RWPE1 (cell line): ENCODE measurements around the gene ARNT2.

Source experiments
- CTCF ChIA-PET: fragments of 350-600 bp; sonication (Branson Sonifier 250); formaldehyde crosslinking; extraction: SDS; loops from one replicate; lab custom pipeline; 2021; lab: Yijun Ruan, JAX
- POLR2A ChIA-PET: fragments of 400-600 bp; formaldehyde crosslinking; extraction: SDS; loops from one replicate; lab custom pipeline; 2020; ENCODE audit warnings: antibody characterized with exemption; ENCODE audit not compliant: low non-redundant PET; lab: Yijun Ruan, JAX
- DNase-seq: peaks from one replicate; pipeline ENCODE4 v3.0.0; 2012; ENCODE audit warnings: low spot score
- H3K27ac ChIP-seq: fragments of 450-650 bp; 2 replicates; pipeline ENCODE4 v1.5.1; 2017
- CTCF ChIP-seq: fragments of 450-650 bp; conservative IDR thresholded peaks from 2 replicates; pipeline ENCODE4 v1.5.1; 2017; ENCODE audit warnings: low read depth, mild to moderate bottlenecking

ARNT2 gene

DNA sequence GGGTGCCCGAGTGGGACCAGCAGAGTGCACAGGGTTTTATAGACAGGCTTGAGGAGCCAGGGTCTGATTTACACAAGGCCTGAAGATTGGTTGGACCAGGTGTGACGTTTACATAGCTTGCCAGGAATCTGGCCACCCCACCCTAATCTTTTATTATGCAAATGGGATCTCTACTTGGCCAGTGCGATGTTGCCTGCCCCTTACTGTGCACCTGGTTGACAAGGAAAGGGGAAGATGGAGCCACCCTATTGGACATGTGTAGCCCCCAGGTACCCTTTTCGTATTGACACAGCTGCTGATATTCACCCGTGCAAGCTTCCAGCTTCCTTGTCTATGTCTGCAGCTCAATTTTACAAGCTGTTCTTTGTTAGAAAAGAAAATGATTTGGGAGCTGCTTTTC, 132.0 kb downstream of the ARNT2 start:
- CTCF ChIA-PET, result no interaction called here
- no peak for TF ChIP-seq CTCF
- no peak for DNase-seq
- POLR2A ChIA-PET, result no interaction called here
- no peak overlapping the region for H3K27ac ChIP-seq

DNA sequence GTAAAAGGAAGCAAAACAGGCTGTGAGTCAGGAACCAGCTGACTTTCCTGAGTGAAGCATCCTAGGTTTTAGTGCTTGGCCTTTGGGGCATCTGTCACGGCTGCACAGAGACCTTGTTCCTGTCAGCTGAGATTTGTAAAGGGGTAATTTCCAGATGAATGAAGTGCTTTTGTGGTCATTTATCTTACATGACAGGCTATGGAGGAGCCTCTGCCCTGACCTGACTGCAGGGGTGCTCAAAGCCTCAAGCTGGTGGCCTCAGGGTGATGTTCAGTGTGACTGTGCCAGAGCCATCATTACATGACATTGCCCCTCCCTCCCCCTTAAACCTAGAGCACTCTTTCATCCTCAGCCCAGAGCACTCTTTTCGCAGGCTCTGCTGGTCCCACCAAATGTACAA, 132.5 kb downstream of the ARNT2 start:
- DNase-seq, result no peak
- ChIA-PET POLR2A (no interaction called here), CTCF (no interaction called here)
- no peak overlapping the region for H3K27ac ChIP-seq
- no peak for TF ChIP-seq CTCF

DNA sequence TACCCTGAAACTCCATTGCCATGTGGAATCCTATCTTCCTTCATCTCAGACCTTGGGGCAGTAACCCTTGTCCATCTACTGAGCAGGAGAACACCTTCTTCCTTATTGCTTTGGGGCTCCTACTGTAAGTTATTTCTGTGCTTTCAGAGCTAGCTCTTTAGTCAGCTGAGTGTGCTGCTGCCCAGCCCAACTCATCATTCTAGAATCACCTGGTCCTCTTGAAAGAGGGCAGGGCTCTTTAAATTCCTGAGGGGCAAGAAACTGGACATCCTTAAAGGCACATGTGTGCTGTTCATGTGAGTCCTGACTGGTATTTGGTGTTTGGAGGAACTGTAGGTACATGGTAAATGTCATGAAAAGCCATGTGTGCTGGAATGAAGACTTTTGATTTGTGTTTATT, 140.9 kb downstream of the ARNT2 start:
- TF ChIP-seq CTCF, result no peak
- POLR2A ChIA-PET, result no interaction called here
- DNase-seq, result no peak
- CTCF ChIA-PET, result no interaction called here
- no peak overlapping the region for H3K27ac ChIP-seq

DNA sequence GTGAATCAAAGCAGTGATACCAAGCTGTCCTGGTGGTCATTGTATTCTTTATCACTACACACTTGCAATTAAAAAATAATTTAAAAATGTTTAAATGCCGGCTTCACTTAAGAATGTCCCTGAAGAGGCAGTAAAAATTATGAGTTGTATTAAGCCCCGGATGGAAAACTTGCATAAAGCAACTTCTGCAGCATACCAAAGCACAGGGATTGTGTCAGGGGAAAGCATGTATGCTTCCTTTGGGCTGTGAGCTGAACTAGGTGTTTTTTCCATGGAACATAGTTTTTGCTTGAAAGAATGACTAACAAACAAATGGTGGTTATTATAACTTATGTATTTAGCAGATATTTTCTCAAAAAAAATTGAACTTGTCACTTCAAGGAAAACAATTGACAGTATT, 143.1 kb downstream of the ARNT2 start:
- ChIA-PET CTCF (no interaction called here), POLR2A (no interaction called here)
- no peak for DNase-seq
- no peak overlapping the region for H3K27ac ChIP-seq
- no peak for TF ChIP-seq CTCF

- CTCF ChIA-PET, result interaction anchor here (0.9 kb wide), 1 partner anchor 942 kb away, joined by 3 read pairs; no protein-coding TSS in a partner anchor
- TF ChIP-seq CTCF, result no peak
- DNase-seq, result peak; percentile 26
- H3K27ac ChIP-seq, result no peak overlapping the region
- POLR2A ChIA-PET, result no interaction called here
Observed at GRCh38 chr15:80549191-80549590, 145.0 kb downstream of the ARNT2 start.

DNA sequence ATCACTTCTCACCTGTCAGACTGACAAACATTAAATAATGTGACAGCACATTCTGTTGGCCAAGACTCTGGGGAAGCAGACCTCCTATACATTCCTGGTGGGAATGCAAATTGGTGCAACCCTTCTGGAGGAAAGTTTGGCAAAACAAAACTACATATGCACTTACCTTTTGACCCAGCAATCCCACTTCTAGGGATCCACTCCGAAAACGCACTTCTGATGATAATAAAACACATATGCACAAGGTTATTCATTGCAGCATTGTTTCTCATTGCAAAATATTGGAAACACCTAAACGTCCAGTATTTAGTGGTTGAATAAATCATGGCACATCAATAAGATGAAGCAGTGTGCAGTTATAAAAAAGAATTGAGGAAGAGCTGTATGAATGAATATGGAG, 145.5 kb downstream of the ARNT2 start:
- DNase-seq, result no peak
- ChIA-PET CTCF (interaction anchor here (0.9 kb wide), 1 partner anchor 943 kb away, joined by 3 read pairs; no protein-coding TSS in a partner anchor), POLR2A (no interaction called here)
- TF ChIP-seq CTCF, result no peak
- no peak overlapping the region for H3K27ac ChIP-seq
